ENCODE data around the gene FTCD.

FTCD gene

DNA sequence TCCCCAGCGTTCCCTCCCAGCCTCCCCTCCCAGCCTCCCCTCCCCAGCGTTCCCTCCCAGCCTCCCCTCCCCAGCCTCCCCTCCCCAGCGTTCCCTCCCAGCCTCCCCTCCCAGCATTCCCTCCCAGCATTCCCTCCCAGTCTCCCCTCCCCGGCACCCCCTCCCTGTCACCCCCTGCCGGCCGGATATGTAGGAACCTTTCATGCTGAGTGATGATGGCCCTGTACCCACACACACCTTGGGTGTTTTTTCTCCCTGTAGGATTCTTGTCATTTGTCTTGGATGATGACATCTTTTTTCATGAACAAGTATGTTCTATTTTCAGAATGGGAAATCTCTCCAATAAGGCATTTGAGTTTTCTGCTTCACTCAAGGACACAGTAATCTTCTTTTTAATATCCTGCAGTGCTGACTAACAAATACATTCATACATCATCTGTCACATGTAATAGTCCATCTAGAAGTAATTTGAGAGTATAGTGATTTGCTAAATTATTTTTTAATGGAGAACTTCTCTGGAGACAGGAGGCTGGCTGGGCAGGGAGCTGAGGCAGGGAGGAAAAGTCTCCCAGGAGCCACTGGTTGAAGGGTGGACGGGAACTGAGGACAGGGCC lies 19.5 kb downstream of the FTCD start:
- DNase-seq: no peak

DNA sequence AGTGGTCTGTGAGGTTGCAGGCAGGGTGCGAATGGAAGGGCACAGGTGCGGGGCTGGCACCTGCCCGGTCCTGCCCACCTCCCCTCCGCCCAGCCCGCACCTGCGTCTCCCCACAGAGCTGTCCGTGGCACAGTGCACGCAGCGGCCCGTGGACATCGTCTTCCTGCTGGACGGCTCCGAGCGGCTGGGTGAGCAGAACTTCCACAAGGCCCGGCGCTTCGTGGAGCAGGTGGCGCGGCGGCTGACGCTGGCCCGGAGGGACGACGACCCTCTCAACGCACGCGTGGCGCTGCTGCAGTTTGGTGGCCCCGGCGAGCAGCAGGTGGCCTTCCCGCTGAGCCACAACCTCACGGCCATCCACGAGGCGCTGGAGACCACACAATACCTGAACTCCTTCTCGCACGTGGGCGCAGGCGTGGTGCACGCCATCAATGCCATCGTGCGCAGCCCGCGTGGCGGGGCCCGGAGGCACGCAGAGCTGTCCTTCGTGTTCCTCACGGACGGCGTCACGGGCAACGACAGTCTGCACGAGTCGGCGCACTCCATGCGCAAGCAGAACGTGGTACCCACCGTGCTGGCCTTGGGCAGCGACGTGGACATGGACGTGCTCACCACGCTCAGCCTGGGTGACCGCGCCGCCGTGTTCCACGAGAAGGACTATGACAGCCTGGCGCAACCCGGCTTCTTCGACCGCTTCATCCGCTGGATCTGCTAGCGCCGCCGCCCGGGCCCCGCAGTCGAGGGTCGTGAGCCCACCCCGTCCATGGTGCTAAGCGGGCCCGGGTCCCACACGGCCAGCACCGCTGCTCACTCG lies 23.3 kb downstream of the FTCD start:
- no peak for DNase-seq

DNA sequence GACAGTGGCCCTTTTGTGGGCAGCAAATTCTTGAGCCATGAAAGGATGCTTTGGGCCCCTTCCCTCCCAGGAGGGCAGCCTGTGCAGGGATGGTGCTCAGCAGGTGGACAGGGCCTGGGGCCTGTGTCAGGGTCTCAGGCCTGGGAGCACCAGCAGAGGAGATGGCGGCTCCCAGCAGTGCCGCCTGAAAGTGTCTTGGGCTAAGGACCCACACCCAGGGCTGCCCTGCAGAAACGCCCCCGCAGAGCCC lies 23.9 kb downstream of the FTCD start:
- DNase-seq: no peak

DNA sequence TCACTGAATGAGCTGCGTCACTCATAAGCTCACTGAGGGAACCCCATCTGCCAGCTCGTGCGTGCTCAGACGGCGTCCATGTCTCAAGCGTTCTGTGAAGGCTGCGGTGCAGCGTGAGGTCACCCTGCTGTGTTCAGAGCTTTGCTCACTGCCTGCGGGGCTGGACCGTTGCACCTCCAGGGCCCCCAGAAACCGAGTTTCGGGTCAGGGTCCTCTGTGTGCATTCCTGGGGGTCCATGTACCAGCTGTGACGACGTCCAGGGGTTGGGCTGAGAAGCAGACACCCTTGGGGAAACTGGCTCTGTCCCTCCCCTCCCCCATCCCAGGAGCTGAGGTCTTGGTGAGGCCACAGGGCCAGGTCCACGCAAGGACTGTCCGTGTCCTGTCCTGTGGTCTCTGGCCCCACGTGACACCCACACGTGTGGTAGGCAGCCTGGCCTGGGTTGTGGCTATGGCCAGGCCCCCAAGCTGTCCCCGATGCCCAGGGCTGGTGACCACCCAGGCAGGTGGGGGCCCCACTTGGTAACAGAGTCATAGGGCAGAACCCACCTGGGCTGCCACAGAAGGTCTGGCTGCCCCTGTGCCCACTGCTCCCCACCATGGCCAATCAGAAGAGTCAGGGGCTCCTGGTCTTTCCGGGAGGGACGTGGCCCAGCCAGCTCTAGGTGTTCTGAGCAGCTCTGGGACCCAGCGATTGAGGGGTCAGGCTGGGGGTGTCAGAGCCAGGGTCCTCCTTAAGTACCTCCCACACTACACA lies 24.4 kb downstream of the FTCD start:
- DNase-seq: no peak

DNA sequence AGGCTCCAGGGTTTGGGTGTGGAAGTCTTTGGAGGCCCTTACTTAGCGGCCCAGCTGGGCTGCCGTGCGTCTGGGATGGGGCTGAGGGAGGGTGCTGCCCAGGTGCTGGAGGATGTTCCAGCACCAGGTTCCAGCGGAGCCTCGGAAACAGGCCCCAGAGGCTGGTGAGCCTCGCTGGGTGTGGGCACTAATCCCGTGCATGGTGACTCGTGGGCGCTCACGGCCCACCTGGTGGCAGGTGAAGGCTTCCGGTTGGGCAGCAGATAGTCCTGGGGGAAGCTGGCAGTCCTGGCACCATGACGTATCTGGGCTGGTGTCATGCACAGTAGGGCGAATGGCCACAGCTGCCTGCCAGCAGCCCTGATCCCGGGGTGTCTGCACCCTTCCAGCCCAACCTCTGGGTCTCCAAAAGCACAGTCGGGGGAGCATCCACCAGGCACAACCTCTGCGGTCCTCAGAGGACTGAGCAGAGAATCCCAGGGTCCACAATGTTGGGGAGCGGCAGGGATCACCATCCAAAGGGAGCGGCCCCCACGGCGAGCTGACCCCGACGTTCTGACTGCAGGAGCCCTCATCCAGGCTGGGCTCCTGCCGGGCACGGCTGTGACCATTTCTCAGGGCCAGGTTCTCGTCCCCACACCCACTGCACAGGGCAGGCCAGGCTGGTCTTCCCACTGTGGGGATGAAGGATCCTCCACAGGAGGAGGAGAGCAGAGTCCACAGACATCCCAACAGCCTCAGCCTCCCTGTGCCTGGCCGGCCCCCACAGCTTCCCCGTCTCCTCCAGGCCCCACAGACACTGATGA lies 25.3 kb downstream of the FTCD start:
- DNase-seq: no peak

DNA sequence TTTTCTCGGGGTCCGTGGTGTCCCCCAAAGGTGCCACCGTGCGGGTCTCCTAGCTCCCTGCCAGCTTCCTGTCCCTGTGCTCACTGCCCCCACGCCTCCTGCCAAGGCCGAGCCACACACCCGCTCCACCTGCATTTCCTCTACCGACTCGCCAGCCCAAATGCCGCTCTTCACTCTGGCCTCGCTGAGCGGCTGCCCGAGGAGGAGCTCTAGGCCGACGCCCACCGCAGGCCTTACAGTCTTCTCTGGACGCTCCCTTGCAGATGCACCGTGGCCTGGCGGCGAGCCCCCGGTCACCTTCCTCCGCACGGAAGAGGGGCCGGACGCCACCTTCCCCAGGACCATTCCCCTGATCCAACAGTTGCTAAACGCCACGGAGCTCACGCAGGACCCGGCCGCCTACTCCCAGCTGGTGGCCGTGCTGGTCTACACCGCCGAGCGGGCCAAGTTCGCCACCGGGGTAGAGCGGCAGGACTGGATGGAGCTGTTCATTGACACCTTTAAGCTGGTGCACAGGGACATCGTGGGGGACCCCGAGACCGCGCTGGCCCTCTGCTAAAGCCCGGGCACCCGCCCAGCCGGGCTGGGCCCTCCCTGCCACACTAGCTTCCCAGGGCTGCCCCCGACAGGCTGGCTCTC lies 26.3 kb downstream of the FTCD start:
- DNase-seq: no peak

DNA sequence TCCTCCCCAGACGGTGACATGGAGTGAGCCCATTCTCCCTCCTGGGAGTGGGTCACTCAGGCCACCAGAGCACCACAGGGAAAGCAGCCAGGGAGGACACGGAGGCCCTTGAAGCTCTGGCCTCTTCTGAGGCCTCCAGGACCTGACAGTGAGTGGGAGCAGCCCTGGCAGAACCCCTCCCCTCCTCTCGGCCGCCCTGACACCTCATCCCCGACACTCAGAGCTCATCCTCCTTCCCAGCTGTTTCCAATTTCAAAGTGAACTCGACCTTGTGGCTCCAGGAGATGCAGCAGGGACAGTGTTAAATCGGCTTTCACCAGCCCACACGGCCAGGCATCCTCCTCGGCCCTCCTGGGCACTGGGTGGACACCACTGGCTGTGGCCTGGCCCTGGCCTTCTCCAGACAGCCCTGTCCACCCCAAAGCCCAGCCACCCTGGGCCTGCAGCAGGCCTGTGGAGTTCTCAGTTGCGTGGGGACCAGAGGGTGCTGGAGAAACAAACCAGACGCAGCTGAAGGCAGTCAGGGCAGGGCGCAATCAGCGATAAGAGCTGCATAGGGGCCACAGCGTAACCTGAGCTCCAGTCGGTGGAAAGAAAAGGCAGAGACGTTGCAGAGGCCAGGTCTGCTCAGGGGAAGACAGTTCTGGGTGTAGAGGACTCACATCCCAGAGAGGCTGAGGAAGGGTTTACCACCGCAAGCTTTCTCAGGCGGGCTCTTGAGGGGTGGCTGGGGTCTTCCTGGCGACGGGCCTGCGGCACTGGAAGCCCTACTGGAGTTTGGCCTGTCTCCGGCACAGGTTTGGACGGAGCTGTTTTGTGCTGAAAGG lies 27.1 kb downstream of the FTCD start:
- DNase-seq: no peak

DNA sequence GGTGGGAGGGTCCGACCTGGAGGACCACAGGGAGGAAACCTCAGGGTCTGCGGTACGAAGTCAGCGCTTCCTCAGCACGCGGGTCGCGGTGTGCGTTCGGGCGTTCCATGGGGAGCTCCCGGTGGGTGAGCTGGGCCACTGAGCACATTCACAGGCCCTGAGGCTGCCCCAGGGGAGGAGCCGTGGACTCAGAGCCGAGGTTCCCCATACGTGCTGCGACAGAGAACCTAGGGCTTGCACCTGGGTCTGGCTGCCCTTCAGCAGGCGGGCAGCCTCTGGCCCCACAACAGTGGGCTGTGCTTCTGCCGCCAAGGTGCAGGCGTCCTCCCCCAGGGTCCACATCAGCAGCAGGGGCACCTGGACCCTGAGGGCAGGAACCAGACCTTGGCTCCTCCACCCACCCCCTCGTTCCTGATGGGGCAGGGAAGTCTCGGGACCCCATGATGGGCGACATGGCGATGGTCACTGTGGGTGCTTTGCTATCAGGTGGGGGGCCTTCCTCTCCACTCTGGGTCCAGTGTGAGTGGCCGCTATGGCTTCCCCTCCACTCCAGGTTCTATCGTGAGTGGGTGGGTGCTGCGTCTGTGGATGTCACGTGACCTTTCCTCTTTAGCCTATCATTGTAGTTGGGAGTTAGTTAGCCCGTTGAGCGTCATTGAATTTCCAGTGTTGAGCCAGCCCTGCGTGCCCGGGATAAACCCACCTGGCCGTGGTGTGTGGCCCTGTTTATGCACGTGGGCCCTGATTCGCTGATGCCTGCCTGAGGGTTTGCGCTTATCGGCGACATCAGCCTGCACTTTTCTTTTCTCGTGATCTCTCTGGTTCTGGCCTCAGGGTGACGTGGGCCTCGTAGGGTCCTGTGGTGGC lies 27.9 kb downstream of the FTCD start:
- DNase-seq: no peak

DNA sequence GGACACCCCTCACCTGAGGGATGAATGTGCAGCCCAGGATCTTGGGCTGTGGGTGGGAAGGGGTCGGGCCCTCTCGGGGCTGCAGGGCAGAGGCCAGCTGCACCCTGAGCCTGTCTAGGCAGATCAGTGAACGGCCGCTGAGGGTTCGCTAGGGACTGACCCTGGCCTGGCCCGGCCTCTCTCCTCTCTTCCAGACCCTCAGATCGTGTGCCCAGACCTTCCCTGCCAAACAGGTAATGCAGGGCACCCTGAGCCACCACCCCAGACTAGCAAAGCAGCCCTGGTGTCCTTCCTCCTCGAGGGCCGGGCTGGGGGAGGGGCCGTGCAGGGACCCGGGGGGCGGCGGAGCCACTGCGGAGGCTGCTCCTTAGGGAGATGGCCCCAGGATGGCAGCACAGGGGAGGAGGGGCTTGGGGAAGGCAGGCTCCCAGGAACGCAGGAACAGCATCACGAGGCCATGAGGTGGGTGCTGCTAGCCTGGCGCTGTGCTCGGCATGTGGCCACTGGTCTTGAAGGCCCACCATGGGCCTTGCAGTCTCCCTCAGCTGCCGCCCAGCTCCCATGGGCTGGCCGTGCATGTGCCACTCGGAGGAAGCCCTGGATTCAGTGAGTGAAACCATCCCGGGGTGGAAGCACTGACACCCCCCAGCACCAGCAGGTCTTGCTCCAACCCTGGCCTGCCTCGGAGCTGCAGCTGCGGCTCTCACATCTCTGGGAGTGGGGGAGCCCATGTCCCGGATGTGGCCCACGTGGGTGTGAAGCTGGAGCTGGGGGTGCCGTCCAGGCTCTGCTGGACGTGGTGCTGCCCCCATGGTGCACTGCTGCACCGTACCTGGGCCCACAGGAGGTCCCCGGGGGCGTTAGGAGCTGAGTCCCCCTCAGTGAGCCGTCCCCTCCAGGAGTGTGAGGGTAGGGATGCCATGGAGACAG lies 28.8 kb downstream of the FTCD start:
- DNase-seq: no peak

DNA sequence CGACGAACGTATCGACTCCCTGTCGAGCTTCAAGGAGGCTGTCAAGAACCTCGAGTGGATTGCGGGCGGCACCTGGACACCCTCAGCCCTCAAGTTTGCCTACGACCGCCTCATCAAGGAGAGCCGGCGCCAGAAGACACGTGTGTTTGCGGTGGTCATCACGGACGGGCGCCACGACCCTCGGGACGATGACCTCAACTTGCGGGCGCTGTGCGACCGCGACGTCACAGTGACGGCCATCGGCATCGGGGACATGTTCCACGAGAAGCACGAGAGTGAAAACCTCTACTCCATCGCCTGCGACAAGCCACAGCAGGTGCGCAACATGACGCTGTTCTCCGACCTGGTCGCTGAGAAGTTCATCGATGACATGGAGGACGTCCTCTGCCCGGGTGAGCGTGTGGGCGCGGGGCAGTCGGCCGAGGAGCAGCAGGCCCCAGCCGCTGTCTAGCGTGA lies 29.5 kb downstream of the FTCD start:
- DNase-seq: no peak

DNA sequence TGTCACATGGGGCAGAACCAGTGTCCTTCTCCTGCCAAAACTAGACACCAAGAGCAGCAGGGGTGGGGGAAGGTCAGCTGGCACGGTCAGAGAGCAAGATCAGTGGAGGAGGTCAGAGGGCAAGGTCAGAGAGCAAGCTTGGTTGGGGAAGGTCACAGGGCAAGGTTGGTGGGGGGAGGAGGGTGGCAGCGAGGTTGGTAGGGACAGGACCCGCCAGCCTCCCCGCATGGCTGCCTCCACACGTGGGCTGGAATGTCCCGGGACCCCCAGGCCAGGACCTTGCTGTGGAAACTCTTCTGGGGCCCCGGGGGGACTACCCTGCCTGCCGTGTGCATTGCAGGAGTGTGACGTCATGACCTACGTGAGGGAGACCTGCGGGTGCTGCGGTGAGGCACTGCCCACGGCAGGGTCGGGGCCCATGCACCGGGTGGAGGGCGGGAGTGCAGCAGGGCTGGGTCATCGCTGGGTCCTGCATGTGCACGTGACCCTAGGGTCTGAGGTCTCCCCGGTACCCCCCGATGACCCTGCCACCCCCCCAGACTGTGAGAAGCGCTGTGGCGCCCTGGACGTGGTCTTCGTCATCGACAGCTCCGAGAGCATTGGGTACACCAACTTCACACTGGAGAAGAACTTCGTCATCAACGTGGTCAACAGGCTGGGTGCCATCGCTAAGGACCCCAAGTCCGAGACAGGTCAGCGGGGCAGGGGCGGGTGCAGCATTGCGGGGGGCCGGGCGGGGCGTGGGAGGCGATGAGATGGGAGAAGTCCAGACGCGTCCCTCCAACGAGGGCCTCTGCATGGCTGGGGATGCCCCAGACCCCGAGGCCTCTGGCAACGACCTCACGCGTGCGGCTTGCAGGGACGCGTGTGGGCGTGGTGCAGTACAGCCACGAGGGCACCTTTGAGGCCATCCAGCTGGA lies 30.2 kb downstream of the FTCD start:
- no peak for DNase-seq

DNA sequence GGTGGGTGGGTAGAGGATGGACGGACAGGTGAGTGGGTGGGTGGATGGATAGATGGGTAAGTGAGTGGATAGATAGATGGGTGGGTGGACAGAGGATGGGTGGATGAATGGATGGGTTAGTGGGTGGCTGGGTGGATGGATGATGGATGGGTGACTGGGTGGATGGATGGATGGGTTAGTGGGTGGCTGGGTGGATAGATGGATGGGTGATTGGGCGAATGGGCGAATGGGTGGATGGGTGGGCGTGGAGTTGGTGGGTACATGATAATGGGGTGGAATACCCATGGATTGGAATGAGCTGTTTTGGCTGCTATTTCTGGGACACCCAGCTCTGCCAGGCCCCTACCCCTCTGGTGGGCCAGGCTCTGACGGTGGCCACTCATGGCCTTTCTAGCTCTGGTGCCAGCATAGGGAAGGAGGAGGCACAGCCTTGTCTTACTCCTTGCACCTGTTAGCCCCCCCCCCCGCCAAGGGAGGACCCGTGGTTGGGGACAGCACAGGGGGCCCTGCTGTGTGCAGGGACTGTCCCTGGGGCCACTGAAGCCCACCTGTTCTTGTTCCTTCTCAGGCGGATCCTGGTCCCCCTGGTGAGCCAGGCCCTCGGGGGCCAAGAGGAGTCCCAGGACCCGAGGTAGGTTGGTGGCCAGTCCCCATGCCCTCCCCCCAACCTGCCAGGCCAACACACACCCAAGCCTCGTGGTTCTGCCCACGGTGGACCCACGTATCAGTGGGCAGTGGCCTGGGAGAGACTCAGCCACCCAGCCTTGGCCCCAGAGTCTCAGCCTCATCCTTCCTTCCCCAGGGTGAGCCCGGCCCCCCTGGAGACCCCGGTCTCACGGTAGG lies 31.1 kb downstream of the FTCD start:
- DNase-seq: no peak

DNA sequence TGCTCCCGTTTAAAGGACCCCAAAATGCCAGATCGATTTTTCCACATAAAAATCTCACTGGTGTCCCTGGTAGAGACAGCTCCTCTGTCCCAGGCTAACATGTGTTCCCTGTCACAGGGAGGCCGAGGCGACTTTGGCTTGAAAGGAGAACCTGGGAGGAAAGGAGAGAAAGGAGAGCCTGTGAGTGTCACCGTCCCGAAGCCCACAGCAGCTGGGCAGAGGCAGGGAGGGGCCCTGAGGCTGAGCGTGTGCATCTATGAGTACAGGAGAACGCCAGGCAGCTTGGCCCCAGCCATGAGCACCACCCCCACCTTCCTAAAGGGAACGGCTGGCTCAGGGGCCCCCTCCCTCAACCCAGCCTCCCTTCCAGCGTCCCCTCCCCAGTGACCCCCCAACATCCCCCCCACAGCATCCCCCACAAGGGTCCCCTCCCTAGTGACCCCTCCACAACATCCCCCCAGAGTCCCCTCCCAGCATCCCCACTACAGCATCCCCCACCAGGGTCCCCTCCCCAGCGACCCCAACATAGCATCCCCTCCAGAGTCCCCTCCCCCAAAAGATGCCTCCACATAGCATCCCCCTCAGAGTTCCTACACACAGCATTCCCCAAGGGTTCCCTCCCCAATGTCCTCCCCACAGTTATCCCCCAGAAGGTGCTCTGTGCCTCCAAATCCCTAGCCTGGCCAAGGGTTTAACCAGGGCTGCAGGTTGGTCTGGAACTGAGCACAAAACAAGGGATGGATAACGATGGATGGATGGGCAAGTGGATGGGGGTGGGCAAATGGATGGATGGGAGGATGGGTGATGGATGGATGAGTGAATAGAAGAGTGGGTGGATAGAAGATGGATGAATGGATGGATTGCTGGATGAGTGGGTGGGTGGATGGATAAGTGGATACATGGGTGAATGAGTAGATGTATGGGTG lies 32.4 kb downstream of the FTCD start:
- no peak for DNase-seq

DNA sequence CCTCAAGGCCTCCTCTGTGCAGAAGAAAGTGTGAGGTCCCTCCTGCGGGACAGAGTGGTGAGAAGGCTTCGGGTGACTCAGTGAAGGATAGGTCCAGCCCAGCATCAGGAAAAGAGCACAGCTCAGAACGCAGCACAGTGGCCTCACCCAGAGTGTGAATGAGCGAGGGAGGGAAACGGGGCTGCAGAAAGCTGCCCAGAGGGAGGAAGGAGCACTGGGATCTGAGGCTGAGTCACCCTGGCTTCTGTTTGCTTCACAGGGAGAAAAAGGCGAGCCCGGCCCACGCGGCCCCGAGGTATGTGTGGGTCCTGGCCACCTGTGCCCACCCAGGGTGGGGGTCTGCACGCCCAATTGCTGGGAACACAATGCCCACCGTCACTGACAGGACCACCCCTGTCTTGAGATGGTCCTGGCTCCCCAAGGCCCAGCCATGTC lies 33.1 kb downstream of the FTCD start:
- no peak for DNase-seq

DNA sequence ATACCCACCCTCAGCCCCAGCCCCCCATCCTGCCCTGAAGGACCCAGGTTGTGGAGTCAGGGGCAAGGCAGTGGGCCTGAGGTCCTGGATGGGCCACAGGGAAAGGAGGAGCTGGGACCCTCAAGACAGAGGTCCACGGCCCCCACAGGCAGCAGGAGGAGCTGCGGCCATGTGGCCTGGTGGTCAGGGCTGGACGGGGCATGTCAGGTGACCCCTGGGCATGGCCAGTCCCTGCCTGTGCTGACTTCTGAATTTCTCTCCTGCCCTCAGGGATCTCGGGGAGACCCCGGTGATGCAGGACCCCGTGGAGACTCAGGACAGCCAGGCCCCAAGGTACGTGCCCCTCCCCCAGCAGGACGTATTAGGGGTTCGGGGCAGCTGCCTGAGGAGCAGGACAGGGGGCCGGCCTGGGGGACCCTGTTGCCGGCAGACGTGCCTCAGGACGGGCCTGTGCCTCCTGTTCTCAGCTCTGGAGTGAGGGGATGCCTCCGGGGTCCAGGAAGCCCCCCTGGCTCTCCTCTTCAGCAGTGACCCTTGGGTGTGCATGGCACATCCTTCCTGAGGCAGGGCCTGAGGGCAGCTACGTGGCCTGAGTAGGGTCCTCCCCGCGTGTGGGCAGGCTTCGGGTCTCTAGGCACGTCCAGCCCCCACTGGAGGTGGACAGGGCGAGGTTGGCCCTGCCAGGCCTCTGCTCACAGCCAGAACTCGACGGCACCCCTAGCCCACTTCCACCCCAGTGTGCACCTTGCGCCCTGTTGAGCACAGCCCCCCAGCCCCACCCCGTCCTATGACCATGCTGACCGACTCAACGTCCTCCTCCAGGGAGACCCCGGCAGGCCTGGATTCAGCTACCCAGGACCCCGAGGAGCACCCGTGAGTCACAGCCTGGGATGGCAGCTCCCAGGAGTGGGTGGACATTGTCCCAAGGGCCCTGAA lies 33.8 kb downstream of the FTCD start:
- no peak for DNase-seq

All from CD4-positive, alpha-beta T cell treated with Interleukin-6 for 4 hours (primary cell).